GM12878 (cell line): ENCODE data around the gene ASRGL1. TPM values are rescaled to one million over a fixed set of nuclear protein-coding genes. Genes with fewer than 3 reads are reported as not detected.

Experiments used
- ATAC-seq: fragments of 200-7000 bp; cut with Tn5 transposase; 3 replicates; pipeline ENCODE4 v1.9.1; 2020; ENCODE audit warnings: mild to moderate bottlenecking, moderate library complexity
- BruUV-seq: library from RNA; stranded (reverse); fragments of 400-500 nt; replicated peaks from 2 replicates; lab custom pipeline; 2021; lab: Mats Ljungman, UMichigan
- CTCF ChIA-PET: fragments of 300-600 bp; sonication (Branson Sonifier 250); formaldehyde crosslinking; extraction: SDS; loops from one replicate; lab custom pipeline; 2021; ENCODE audit warnings: inconsistent platforms; lab: Yijun Ruan, JAX
- POLR2A ChIA-PET: fragments of 350-600 bp; formaldehyde crosslinking; extraction: SDS; loops from one replicate; lab custom pipeline; 2021; ENCODE audit warnings: inconsistent platforms; lab: Charles Lee
- RAD21 ChIA-PET: fragments of 300-600 bp; sonication (Branson Sonifier 250); formaldehyde crosslinking; loops from one replicate; lab custom pipeline; 2023; ENCODE audit warnings: antibody characterized with exemption; ENCODE audit not compliant: unreplicated experiment; lab: Charles Lee
- SMC1A ChIA-PET: fragments of 300-600 bp; sonication (Branson Sonifier 250); formaldehyde crosslinking; loops from one replicate; lab custom pipeline; 2023; ENCODE audit not compliant: unreplicated experiment, uncharacterized antibody; lab: Charles Lee
- DNase-seq: peaks from one replicate; pipeline ENCODE4 v3.0.0-alpha.2; 2011; ENCODE audit warnings: low read depth, low spot score
- FAIRE-seq: peaks from 3 replicates; lab custom pipeline; 2011; peaks lifted over from hg19 to GRCh38; lab: Jason Lieb, UNC
- H2AFZ ChIP-seq: 2 replicates; pipeline ENCODE4 v1.6.0; 2011; ENCODE audit warnings: low read depth, low read length, control low read depth; ENCODE audit not compliant: control insufficient read depth
- H3K27ac ChIP-seq: 2 replicates; pipeline ENCODE4 v1.5.1; 2011; ENCODE audit warnings: control low read depth; ENCODE audit not compliant: control insufficient read depth, insufficient read depth
- H3K27me3 ChIP-seq, 2 experiments: replicated peaks in 1 of 2; 2 replicates each; pipeline versions ENCODE4 v1.6.0 to v1.6.1; 2011; ENCODE audit warnings: low read length in 1 of 2; ENCODE audit not compliant: control insufficient read depth in 2 of 2, insufficient read depth in 2 of 2
- H3K36me3 ChIP-seq, 2 experiments: 2 replicates each; pipeline ENCODE4 v1.5.1; 2011; ENCODE audit warnings: low read length in 1 of 2; ENCODE audit not compliant: control insufficient read depth in 2 of 2, insufficient read depth in 2 of 2
- H3K4me1 ChIP-seq: 2 replicates; pipeline ENCODE4 v1.6.1; 2011; ENCODE audit warnings: mild to moderate bottlenecking, low read length, moderate library complexity, mixed read lengths; ENCODE audit not compliant: control insufficient read depth, insufficient read depth
- H3K4me2 ChIP-seq: 2 replicates; pipeline ENCODE4 v1.6.0; 2011; ENCODE audit warnings: control low read depth; ENCODE audit not compliant: control insufficient read depth, insufficient read depth
- H3K4me3 ChIP-seq: fragments of 200-600 bp; sonication (generic); 2 replicates; pipeline ENCODE4 v1.5.1; 2016
- H3K79me2 ChIP-seq: 2 replicates; pipeline ENCODE4 v1.6.0; 2011; ENCODE audit warnings: low read length; ENCODE audit not compliant: control insufficient read depth, insufficient read depth
- H3K9ac ChIP-seq: 2 replicates; pipeline ENCODE4 v1.8.0; 2011; ENCODE audit warnings: low read length, control low read depth, mixed read lengths; ENCODE audit not compliant: control insufficient read depth, insufficient read depth
- H3K9me3 ChIP-seq: replicated peaks from 3 replicates; pipeline ENCODE4 v1.5.1; 2011; ENCODE audit warnings: mild to moderate bottlenecking, low read length; ENCODE audit not compliant: control insufficient read depth, insufficient read depth
- H4K20me1 ChIP-seq: 2 replicates; pipeline ENCODE4 v1.6.0; 2011; ENCODE audit not compliant: control insufficient read depth, insufficient read depth
- CBX5 ChIP-seq: sonication (generic); IDR thresholded peaks from 2 replicates; pipeline ENCODE4 v1.6.1; 2016; ENCODE audit warnings: low read depth, moderate library complexity, mild to moderate bottlenecking, inconsistent platforms
- E4F1 ChIP-seq: fragments of 450-650 bp; IDR thresholded peaks from 2 replicates; pipeline ENCODE4 v1.6.1; 2018; ENCODE audit warnings: borderline replicate concordance, mild to moderate bottlenecking; ENCODE audit not compliant: partially characterized antibody
- EGR1 ChIP-seq, 2 experiments: IDR thresholded peaks; 1 replicate in 1 of 2; 2 replicates in 1 of 2; pipeline ENCODE4 v1.6.1; 2011 to 2012; ENCODE audit warnings: low read depth in 2 of 2, low read length in 2 of 2, borderline replicate concordance in 1 of 2, mild to moderate bottlenecking in 1 of 2, moderate library complexity in 1 of 2
- IRF4 ChIP-seq: IDR thresholded peaks from 2 replicates; pipeline ENCODE4 v1.6.1; 2011; ENCODE audit warnings: low read depth, low read length
- MEF2A ChIP-seq: IDR thresholded peaks from 2 replicates; pipeline ENCODE4 v1.6.1; 2011; ENCODE audit warnings: low read depth, mild to moderate bottlenecking, low read length, moderate library complexity; ENCODE audit not compliant: insufficient read depth
- MYC ChIP-seq: IDR thresholded peaks from 2 replicates; pipeline ENCODE4 v1.6.1; 2011; ENCODE audit warnings: mild to moderate bottlenecking, low read length, moderate library complexity, inconsistent platforms; ENCODE audit not compliant: insufficient read depth, insufficient replicate concordance, insufficient read length, severe bottlenecking
- PBX3 ChIP-seq: IDR thresholded peaks from 2 replicates; pipeline ENCODE4 v1.6.1; 2011; ENCODE audit warnings: mild to moderate bottlenecking, low read depth, low read length, moderate library complexity; ENCODE audit not compliant: insufficient replicate concordance
- RELA ChIP-seq: fragments of 450-650 bp; IDR thresholded peaks from 2 replicates; pipeline ENCODE4 v1.8.0; 2014; ENCODE audit warnings: borderline replicate concordance; ENCODE audit not compliant: partially characterized antibody
- RUNX3 ChIP-seq: IDR thresholded peaks from 2 replicates; pipeline ENCODE4 v1.6.1; 2012; ENCODE audit warnings: low read length, inconsistent platforms
- ZNF384 ChIP-seq: IDR thresholded peaks from 2 replicates; pipeline ENCODE4 v1.6.1; 2012; ENCODE audit warnings: low read depth, mild to moderate bottlenecking, low read length, improper control_type of control experiment, borderline replicate concordance
- WGBS: methylation state at CpG from one replicate; pipeline ENCODE4 v1.1.6; 2016; ENCODE audit warnings: low lambda C conversion rate; ENCODE audit not compliant: insufficient replicate concordance, insufficient coverage; ENCODE audit errors: missing lambda C conversion rate; 5-methylcytosine and 5-hydroxymethylcytosine counted together
- in situ Hi-C: fragments of 300-500 bp; cut with MboI; formaldehyde crosslinking; loops from 9 replicates; pipeline ENCODE4 v1.14.3; 2018; ENCODE audit warnings: mixed read lengths
- intact Hi-C: fragments of 100-400 bp; cut with micrococcal nuclease; formaldehyde crosslinking; loops from one replicate; pipeline ENCODE4 v1.14.2; 2022; ENCODE audit not compliant: unreplicated experiment
- polyA plus RNA-seq, 11 experiments: library from polyadenylated mRNA; depleted of rRNA in 4 of 11; unstranded in 6 of 11; stranded (reverse) in 5 of 11; fragments of >200 nt; fragmentation: Nextera tagmentation in 4 of 11; fragmentation: Illumina TruSeq in 1 of 11; extraction: Ambion mirVana in 4 of 11; extraction: Trizol in 1 of 11; gene quantifications; 1 replicate in 1 of 11; 2 replicates in 10 of 11; pipeline versions ENCODE4 v1.2.1 to v1.2.3, GENCODE V29; 2011 to 2016; ENCODE audit warnings: inconsistent platforms in 2 of 11, missing spikeins in 2 of 11, low read depth in 1 of 11
- total RNA-seq, 4 experiments: library from RNA; depleted of rRNA in 3 of 4; stranded (reverse); fragments of >200 nt in 3 of 4; fragmentation: Illumina TruSeq in 1 of 4; extraction: Trizol in 1 of 4; gene quantifications; 2 replicates each; pipeline versions ENCODE4 v1.2.1 to v1.2.3, GENCODE V29; 2013 to 2021
- TF ChIP-seq, protein P1 (sequence below): IDR thresholded peaks from 2 replicates; pipeline ENCODE4 v1.6.1; 2012; ENCODE audit warnings: low read depth, low read length, improper control_type of control experiment
- TF ChIP-seq, protein P2 (sequence below): IDR thresholded peaks from 2 replicates; pipeline ENCODE4 v1.6.1; 2011; ENCODE audit warnings: low read depth, mild to moderate bottlenecking, low read length, moderate library complexity, borderline replicate concordance; ENCODE audit errors: extremely low read depth
- TF ChIP-seq, protein P3 (sequence below): fragments of 450-650 bp; IDR thresholded peaks from 2 replicates; pipeline ENCODE4 v1.6.1; 2017; ENCODE audit warnings: low read depth, mild to moderate bottlenecking, moderate library complexity

ASRGL1 gene
- total and polyA plus RNA-seq, 10 of the 15 experiments (the other 5 are each of a cell fraction or from before 2014, with no cell fraction given) = 0.97 to 24.5 (median 4.8) TPM

- TF ChIP-seq, protein P1, sequence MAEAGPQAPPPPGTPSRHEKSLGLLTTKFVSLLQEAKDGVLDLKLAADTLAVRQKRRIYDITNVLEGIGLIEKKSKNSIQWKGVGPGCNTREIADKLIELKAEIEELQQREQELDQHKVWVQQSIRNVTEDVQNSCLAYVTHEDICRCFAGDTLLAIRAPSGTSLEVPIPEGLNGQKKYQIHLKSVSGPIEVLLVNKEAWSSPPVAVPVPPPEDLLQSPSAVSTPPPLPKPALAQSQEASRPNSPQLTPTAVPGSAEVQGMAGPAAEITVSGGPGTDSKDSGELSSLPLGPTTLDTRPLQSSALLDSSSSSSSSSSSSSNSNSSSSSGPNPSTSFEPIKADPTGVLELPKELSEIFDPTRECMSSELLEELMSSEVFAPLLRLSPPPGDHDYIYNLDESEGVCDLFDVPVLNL = no peak
- TF ChIP-seq, protein P2, sequence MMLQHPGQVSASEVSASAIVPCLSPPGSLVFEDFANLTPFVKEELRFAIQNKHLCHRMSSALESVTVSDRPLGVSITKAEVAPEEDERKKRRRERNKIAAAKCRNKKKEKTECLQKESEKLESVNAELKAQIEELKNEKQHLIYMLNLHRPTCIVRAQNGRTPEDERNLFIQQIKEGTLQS = no peak
- TF ChIP-seq CBX5 (no peak), RUNX3 (no peak)
These were observed 16.6 kb downstream of the ASRGL1 start (continued) for GRCh38 chr11:62353841-62354240.

- no peak overlapping the region for H3K4me3 ChIP-seq
- H2AFZ ChIP-seq = no peak overlapping the region
- H3K9me3 ChIP-seq = no peaks in the 10 kb centered on the region
- H3K4me2 ChIP-seq = no peak overlapping the region
- no peak overlapping the region for H3K9ac ChIP-seq
- H3K36me3 ChIP-seq = no peaks in the 10 kb centered on the region
- in situ Hi-C loops (no loop called here), intact Hi-C loops (no loop called here)
- H3K27ac ChIP-seq = no peak overlapping the region
- CTCF ChIA-PET = interaction anchor here (0.7 kb wide), 1 partner anchor 130 kb away, joined by 3 read pairs; no protein-coding TSS in a partner anchor
- no peaks in the 10 kb centered on the region for H3K79me2 ChIP-seq
- peaks cover 2% of the 10 kb centered on the region for H3K4me1 ChIP-seq
- POLR2A ChIA-PET = interaction anchor here (0.7 kb wide), 1 partner anchor 14 kb away, joined by 6 read pairs; no protein-coding TSS in a partner anchor
- BruUV-seq = no TSS peak
- FAIRE-seq (no peak), ATAC-seq (no peak), DNase-seq (no peak)
- SMC1A ChIA-PET = interaction anchor here (0.6 kb wide), 1 partner anchor 38 kb away, joined by 3 read pairs; no protein-coding TSS in a partner anchor
- no peaks in the 10 kb centered on the region for H3K27me3 ChIP-seq
- RAD21 ChIA-PET = no interaction called here
- no peaks in the 10 kb centered on the region for H4K20me1 ChIP-seq
- WGBS = 83% methylated on average over 5 of the region's 7 CpGs
- TF ChIP-seq RELA (no peak), PBX3 (no peak), MYC (no peak), IRF4 (no peak), RUNX3 (no peak), EGR1 (IDR thresholded peaks at IDR 0.05; ENCODE audit: borderline replicate concordance in 1 of 2, low read depth in 2 of 2, low read length in 2 of 2) (no peak), MEF2A (no peak), E4F1 (no peak), ZNF384 (no peak)
- TF ChIP-seq, protein P3, sequence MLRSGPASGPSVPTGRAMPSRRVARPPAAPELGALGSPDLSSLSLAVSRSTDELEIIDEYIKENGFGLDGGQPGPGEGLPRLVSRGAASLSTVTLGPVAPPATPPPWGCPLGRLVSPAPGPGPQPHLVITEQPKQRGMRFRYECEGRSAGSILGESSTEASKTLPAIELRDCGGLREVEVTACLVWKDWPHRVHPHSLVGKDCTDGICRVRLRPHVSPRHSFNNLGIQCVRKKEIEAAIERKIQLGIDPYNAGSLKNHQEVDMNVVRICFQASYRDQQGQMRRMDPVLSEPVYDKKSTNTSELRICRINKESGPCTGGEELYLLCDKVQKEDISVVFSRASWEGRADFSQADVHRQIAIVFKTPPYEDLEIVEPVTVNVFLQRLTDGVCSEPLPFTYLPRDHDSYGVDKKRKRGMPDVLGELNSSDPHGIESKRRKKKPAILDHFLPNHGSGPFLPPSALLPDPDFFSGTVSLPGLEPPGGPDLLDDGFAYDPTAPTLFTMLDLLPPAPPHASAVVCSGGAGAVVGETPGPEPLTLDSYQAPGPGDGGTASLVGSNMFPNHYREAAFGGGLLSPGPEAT = no peak
These were observed 21.0 kb downstream of the ASRGL1 start for GRCh38 chr11:62358273-62358672.
